Liver (tissue), 9 donors: ENCODE measurements around the gene COMP. TPM values are rescaled to one million over a fixed set of nuclear protein-coding genes. Genes with fewer than 3 reads are reported as not detected.

Experiments used
- DNase-seq: peaks from one replicate; pipeline ENCODE4 v3.0.0-alpha.2; 2017; ENCODE audit warnings: low spot score
- H3K27ac ChIP-seq, 2 donors: one replicate each; pipeline ENCODE4 v1.7.0; 2013; ENCODE audit warnings: inconsistent platforms in 2 of 2, low read length in 2 of 2, control low read depth in 1 of 2, low read depth in 1 of 2, mild to moderate bottlenecking in 1 of 2
- H3K27me3 ChIP-seq, 4 donors: one replicate each; pipeline versions ENCODE4 v1.6.1 to v1.7.0; 2013; ENCODE audit warnings: low read length in 3 of 4, inconsistent platforms in 1 of 4, mild to moderate bottlenecking in 1 of 4, moderate library complexity in 1 of 4; ENCODE audit not compliant: control insufficient read depth in 4 of 4, insufficient read depth in 4 of 4
- H3K36me3 ChIP-seq, 4 donors: one replicate each; pipeline versions ENCODE4 v1.6.1 to v1.7.0; 2013; ENCODE audit warnings: low read length in 3 of 4, mild to moderate bottlenecking in 3 of 4, low read depth in 1 of 4, moderate library complexity in 1 of 4; ENCODE audit not compliant: control insufficient read depth in 4 of 4, insufficient read depth in 3 of 4
- H3K4me1 ChIP-seq, 4 donors: one replicate each; pipeline versions ENCODE4 v1.6.1 to v1.7.0; 2013; ENCODE audit warnings: low read length in 3 of 4, mild to moderate bottlenecking in 3 of 4, moderate library complexity in 1 of 4; ENCODE audit not compliant: control insufficient read depth in 4 of 4, insufficient read depth in 4 of 4
- H3K4me3 ChIP-seq, 3 donors: one replicate each; pipeline versions ENCODE4 v1.6.1 to v1.7.0; 2013; ENCODE audit warnings: low read length in 3 of 3, control low read depth in 1 of 3, low read depth in 1 of 3, mild to moderate bottlenecking in 1 of 3
- H3K9ac ChIP-seq, 2 donors: one replicate each; pipeline ENCODE4 v1.7.0; 2013; ENCODE audit warnings: low read length in 2 of 2, mild to moderate bottlenecking in 2 of 2, moderate library complexity in 2 of 2, control low read depth in 1 of 2, low read depth in 1 of 2
- H3K9me3 ChIP-seq, 4 donors: one replicate each; pipeline versions ENCODE4 v1.6.1 to v1.7.0; 2013; ENCODE audit warnings: low read length in 3 of 4; ENCODE audit not compliant: control insufficient read depth in 4 of 4
- EGR1 ChIP-seq, 2 donors: IDR thresholded peaks; 2 replicates each; pipeline ENCODE4 v1.6.1; 2016 to 2018; ENCODE audit warnings: antibody characterized with exemption in 2 of 2, low read depth in 2 of 2
- FOXA1 ChIP-seq: IDR thresholded peaks from 2 replicates; pipeline ENCODE4 v1.6.1; 2016; ENCODE audit warnings: antibody characterized with exemption
- FOXA2 ChIP-seq: IDR thresholded peaks from 2 replicates; pipeline ENCODE4 v1.6.1; 2016; ENCODE audit warnings: antibody characterized with exemption
- GABPA ChIP-seq, 2 donors: IDR thresholded peaks in 1 of 2; conservative IDR thresholded peaks in 1 of 2; 2 replicates each; pipeline ENCODE4 v1.6.1; 2016; ENCODE audit warnings: antibody characterized with exemption in 2 of 2, mild to moderate bottlenecking in 1 of 2, moderate library complexity in 1 of 2
- HNF4A ChIP-seq, 2 donors: conservative IDR thresholded peaks; 2 replicates each; pipeline ENCODE4 v1.6.1; 2016; ENCODE audit warnings: antibody characterized with exemption in 2 of 2, mild to moderate bottlenecking in 2 of 2
- HNF4G ChIP-seq: IDR thresholded peaks from 2 replicates; pipeline ENCODE4 v1.6.1; 2016; ENCODE audit warnings: antibody characterized with exemption
- JUND ChIP-seq, 2 donors: IDR thresholded peaks; 2 replicates each; pipeline ENCODE4 v1.6.1; 2016; ENCODE audit warnings: antibody characterized with exemption in 2 of 2
- NR2F2 ChIP-seq: IDR thresholded peaks from 2 replicates; pipeline ENCODE4 v1.6.1; 2016; ENCODE audit warnings: antibody characterized with exemption
- RAD21 ChIP-seq, 2 donors: IDR thresholded peaks; 2 replicates each; pipeline ENCODE4 v1.6.1; 2016; ENCODE audit warnings: antibody characterized with exemption in 2 of 2, mild to moderate bottlenecking in 2 of 2
- RXRA ChIP-seq, 2 donors: IDR thresholded peaks; 2 replicates each; pipeline ENCODE4 v1.6.1; 2017 to 2018; ENCODE audit warnings: antibody characterized with exemption in 2 of 2, mild to moderate bottlenecking in 1 of 2
- SP1 ChIP-seq: IDR thresholded peaks from 2 replicates; pipeline ENCODE4 v1.6.1; 2018; ENCODE audit warnings: antibody characterized with exemption, mild to moderate bottlenecking
- TAF1 ChIP-seq: conservative IDR thresholded peaks from 2 replicates; pipeline ENCODE4 v1.6.1; 2016; ENCODE audit warnings: antibody characterized with exemption, mild to moderate bottlenecking
- YY1 ChIP-seq: IDR thresholded peaks from 2 replicates; pipeline ENCODE4 v1.6.1; 2016; ENCODE audit warnings: antibody characterized with exemption, mild to moderate bottlenecking
- WGBS: extraction: QIAGEN DNeasy Blood & Tissue Kit; methylation state at CpG from one replicate; pipeline ENCODE4 v1.1.7; 2013; 5-methylcytosine and 5-hydroxymethylcytosine counted together
- polyA plus RNA-seq, 2 donors: library from polyadenylated mRNA; stranded (reverse) in 1 of 2; unstranded in 1 of 2; fragments of 200-250 nt in 1 of 2; fragments of >200 nt in 1 of 2; fragmentation: Nextera tagmentation in 1 of 2; extraction: Ambion mirVana in 1 of 2; gene quantifications; one replicate each; pipeline versions ENCODE4 v1.2.1 to v1.2.3, GENCODE V29; 2013 to 2015
- total RNA-seq, 2 donors: library from RNA; depleted of rRNA; stranded (reverse); fragments of >200 nt; gene quantifications; one replicate each; pipeline ENCODE4 v1.2.3, GENCODE V29; 2014
- TF ChIP-seq, protein P1 (sequence below): IDR thresholded peaks from 2 replicates; pipeline ENCODE4 v1.6.1; 2016; ENCODE audit warnings: antibody characterized with exemption, mild to moderate bottlenecking
- TF ChIP-seq, protein P2 (sequence below): fragments of 150-350 bp; IDR thresholded peaks from 2 replicates; pipeline ENCODE4 v1.5.1; 2017; ENCODE audit warnings: improper control_type of control experiment, low read depth, low read length; ENCODE audit not compliant: missing input control
- TF ChIP-seq, protein P3 (sequence below): IDR thresholded peaks from 2 replicates; pipeline ENCODE4 v1.6.1; 2016; ENCODE audit warnings: antibody characterized with exemption
- TF ChIP-seq, protein P4 (sequence below): IDR thresholded peaks from 2 replicates; pipeline ENCODE4 v1.6.1; 2016; ENCODE audit warnings: antibody characterized with exemption
- TF ChIP-seq, protein P5 (sequence below): IDR thresholded peaks from 2 replicates; pipeline ENCODE4 v1.6.1; 2016; ENCODE audit warnings: antibody characterized with exemption
- donor health status: healthy.
- donor health status: healthy.
- donor health status: healthy.
- donor health status: healthy.
- donor health status: healthy.

Gene COMP
- total and polyA plus RNA-seq, 4 donors = 0.03 to 0.17 TPM; not detected in 2

DNA sequence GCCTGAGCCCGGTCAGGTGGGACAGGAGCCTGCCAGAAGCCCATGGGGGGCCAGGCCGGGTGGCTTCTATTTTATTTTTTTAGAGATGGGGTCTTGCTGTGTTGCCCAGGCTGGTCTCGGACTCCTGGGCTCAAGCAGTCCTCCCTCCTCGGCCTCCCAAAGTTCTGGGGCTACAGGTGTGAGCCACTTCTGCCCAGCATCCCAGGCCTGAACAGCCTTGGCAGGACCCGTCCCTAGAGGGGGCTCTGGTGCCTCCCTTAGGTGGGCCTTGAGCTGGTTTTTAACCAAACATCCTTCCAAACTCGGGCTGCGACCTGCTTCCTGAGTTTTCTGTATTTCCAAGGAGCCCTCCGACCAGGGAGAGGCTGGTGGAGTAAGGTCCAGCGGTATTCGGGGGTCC is 10.5 kb downstream of the COMP start:
- H3K27me3 ChIP-seq = no peaks in the 10 kb centered on the region
- H3K9me3 ChIP-seq = no peaks in the 10 kb centered on the region
- H3K27ac ChIP-seq = no peak overlapping the region
- no peak overlapping the region for H3K9ac ChIP-seq
- H3K4me3 ChIP-seq = no peak overlapping the region
- 83% methylated on average over 10 of the region's 10 CpGs for WGBS
- H3K36me3 ChIP-seq = no peaks in the 10 kb centered on the region
- no peak for TF ChIP-seq EGR1 (IDR thresholded peaks at IDR 0.05; ENCODE audit: low read depth in 2 of 2)
- no peak for TF ChIP-seq FOXA2
- TF ChIP-seq, protein P1, sequence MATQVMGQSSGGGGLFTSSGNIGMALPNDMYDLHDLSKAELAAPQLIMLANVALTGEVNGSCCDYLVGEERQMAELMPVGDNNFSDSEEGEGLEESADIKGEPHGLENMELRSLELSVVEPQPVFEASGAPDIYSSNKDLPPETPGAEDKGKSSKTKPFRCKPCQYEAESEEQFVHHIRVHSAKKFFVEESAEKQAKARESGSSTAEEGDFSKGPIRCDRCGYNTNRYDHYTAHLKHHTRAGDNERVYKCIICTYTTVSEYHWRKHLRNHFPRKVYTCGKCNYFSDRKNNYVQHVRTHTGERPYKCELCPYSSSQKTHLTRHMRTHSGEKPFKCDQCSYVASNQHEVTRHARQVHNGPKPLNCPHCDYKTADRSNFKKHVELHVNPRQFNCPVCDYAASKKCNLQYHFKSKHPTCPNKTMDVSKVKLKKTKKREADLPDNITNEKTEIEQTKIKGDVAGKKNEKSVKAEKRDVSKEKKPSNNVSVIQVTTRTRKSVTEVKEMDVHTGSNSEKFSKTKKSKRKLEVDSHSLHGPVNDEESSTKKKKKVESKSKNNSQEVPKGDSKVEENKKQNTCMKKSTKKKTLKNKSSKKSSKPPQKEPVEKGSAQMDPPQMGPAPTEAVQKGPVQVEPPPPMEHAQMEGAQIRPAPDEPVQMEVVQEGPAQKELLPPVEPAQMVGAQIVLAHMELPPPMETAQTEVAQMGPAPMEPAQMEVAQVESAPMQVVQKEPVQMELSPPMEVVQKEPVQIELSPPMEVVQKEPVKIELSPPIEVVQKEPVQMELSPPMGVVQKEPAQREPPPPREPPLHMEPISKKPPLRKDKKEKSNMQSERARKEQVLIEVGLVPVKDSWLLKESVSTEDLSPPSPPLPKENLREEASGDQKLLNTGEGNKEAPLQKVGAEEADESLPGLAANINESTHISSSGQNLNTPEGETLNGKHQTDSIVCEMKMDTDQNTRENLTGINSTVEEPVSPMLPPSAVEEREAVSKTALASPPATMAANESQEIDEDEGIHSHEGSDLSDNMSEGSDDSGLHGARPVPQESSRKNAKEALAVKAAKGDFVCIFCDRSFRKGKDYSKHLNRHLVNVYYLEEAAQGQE = no peak
- no peak for TF ChIP-seq SP1
- TF ChIP-seq HNF4G = no peak
- TF ChIP-seq HNF4A (conservative IDR thresholded peaks at IDR 0.05) = no peak
- TF ChIP-seq, protein P2, sequence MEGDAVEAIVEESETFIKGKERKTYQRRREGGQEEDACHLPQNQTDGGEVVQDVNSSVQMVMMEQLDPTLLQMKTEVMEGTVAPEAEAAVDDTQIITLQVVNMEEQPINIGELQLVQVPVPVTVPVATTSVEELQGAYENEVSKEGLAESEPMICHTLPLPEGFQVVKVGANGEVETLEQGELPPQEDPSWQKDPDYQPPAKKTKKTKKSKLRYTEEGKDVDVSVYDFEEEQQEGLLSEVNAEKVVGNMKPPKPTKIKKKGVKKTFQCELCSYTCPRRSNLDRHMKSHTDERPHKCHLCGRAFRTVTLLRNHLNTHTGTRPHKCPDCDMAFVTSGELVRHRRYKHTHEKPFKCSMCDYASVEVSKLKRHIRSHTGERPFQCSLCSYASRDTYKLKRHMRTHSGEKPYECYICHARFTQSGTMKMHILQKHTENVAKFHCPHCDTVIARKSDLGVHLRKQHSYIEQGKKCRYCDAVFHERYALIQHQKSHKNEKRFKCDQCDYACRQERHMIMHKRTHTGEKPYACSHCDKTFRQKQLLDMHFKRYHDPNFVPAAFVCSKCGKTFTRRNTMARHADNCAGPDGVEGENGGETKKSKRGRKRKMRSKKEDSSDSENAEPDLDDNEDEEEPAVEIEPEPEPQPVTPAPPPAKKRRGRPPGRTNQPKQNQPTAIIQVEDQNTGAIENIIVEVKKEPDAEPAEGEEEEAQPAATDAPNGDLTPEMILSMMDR = no peak
- TF ChIP-seq, protein P3, sequence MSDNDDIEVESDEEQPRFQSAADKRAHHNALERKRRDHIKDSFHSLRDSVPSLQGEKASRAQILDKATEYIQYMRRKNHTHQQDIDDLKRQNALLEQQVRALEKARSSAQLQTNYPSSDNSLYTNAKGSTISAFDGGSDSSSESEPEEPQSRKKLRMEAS = no peak
- TF ChIP-seq RAD21 (IDR thresholded peaks at IDR 0.05) = no peak
- TF ChIP-seq FOXA1 = no peak
- no peak for TF ChIP-seq TAF1
- no peak for TF ChIP-seq RXRA (IDR thresholded peaks at IDR 0.05)
- TF ChIP-seq, protein P4, sequence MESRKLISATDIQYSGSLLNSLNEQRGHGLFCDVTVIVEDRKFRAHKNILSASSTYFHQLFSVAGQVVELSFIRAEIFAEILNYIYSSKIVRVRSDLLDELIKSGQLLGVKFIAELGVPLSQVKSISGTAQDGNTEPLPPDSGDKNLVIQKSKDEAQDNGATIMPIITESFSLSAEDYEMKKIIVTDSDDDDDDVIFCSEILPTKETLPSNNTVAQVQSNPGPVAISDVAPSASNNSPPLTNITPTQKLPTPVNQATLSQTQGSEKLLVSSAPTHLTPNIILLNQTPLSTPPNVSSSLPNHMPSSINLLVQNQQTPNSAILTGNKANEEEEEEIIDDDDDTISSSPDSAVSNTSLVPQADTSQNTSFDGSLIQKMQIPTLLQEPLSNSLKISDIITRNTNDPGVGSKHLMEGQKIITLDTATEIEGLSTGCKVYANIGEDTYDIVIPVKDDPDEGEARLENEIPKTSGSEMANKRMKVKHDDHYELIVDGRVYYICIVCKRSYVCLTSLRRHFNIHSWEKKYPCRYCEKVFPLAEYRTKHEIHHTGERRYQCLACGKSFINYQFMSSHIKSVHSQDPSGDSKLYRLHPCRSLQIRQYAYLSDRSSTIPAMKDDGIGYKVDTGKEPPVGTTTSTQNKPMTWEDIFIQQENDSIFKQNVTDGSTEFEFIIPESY = no peak
- TF ChIP-seq NR2F2 = no peak
- TF ChIP-seq JUND (IDR thresholded peaks at IDR 0.05) = no peak
- no peak for DNase-seq
- H3K4me1 ChIP-seq = peaks cover 0 to 1% (median 0%) of the 10 kb centered on the region in 4 donors

DNA sequence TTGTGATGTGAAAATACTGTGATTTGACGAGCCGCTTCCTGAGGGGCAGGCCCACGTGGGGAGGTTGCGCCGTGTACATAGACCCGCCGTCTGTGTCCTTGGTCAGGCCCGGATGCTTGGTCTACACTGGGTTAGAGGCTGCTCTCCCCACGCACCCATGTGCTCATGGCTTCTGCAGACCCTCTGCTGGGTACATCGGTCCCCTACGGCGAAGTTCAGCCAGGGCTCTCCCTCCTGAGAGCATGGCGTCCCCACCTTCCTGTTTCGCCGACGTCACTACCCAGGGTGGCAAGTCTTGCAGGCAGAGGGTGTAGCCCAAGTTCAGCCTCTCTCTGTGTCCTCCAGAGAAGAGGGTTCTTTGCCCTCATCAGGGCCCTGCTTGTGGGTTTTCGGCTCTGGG is 11.0 kb downstream of the COMP start:
- 92% methylated on average over 17 of the region's 17 CpGs for WGBS
- DNase-seq = no peak
- H3K27ac ChIP-seq = no peak overlapping the region
- H3K4me1 ChIP-seq = no peaks in the 10 kb centered on the region
- H3K9ac ChIP-seq = no peak overlapping the region
- no peaks in the 10 kb centered on the region for H3K27me3 ChIP-seq
- no peak overlapping the region for H3K4me3 ChIP-seq
- H3K9me3 ChIP-seq = no peaks in the 10 kb centered on the region
- H3K36me3 ChIP-seq = no peaks in the 10 kb centered on the region
- TF ChIP-seq, protein P2 = no peak
- TF ChIP-seq, protein P5, sequence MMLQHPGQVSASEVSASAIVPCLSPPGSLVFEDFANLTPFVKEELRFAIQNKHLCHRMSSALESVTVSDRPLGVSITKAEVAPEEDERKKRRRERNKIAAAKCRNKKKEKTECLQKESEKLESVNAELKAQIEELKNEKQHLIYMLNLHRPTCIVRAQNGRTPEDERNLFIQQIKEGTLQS = no peak
- TF ChIP-seq, protein P1 = no peak
- TF ChIP-seq YY1 = no peak
- no peak for TF ChIP-seq TAF1
- TF ChIP-seq SP1 = no peak
- no peak for TF ChIP-seq RAD21 (IDR thresholded peaks at IDR 0.05)
- TF ChIP-seq, protein P3 = no peak
- no peak for TF ChIP-seq FOXA2
- TF ChIP-seq GABPA (IDR thresholded peaks at IDR 0.05 in 1 of 2, conservative IDR thresholded peaks at IDR 0.05 in 1 of 2) = no peak
- no peak for TF ChIP-seq EGR1 (IDR thresholded peaks at IDR 0.05; ENCODE audit: low read depth in 2 of 2)
- TF ChIP-seq FOXA1 = no peak
- no peak for TF ChIP-seq NR2F2
